HepG2 (cell line): ENCODE results near the gene CALR. TPM values are rescaled to one million over a fixed set of nuclear protein-coding genes. Genes with fewer than 3 reads are reported as not detected.

Experiments
- ATF3 ChIP-seq: sonication (generic); formaldehyde crosslinking; IDR thresholded peaks from 2 replicates; pipeline ENCODE4 v1.4.0; 2020; ENCODE audit warnings: missing genetic modification reagents
- BORCS8-MEF2B ChIP-seq: sonication (generic); formaldehyde crosslinking; IDR thresholded peaks from 2 replicates; pipeline ENCODE4 v1.8.0; 2022; ENCODE audit warnings: mild to moderate bottlenecking, missing genetic modification reagents
- CREB3 ChIP-seq: sonication (generic); formaldehyde crosslinking; IDR thresholded peaks from 2 replicates; pipeline ENCODE4 v1.5.0; 2020; ENCODE audit warnings: missing genetic modification reagents
- NFE2L2 ChIP-seq: fragments of 150-350 bp; IDR thresholded peaks from 2 replicates; pipeline ENCODE4 v1.6.1; 2014; ENCODE audit warnings: low read length
- PHF21A ChIP-seq: sonication (generic); formaldehyde crosslinking; IDR thresholded peaks from 2 replicates; pipeline ENCODE4 v1.5.0; 2020; ENCODE audit warnings: mild to moderate bottlenecking, missing genetic modification reagents
- SMAD1 ChIP-seq: sonication (generic); formaldehyde crosslinking; IDR thresholded peaks from 2 replicates; pipeline ENCODE4 v1.4.0; 2020; ENCODE audit warnings: missing genetic modification reagents, low read depth, mild to moderate bottlenecking, borderline replicate concordance
- TEF ChIP-seq: sonication (generic); formaldehyde crosslinking; IDR thresholded peaks from 2 replicates; pipeline ENCODE4 v1.5.0; 2020; ENCODE audit warnings: missing genetic modification reagents
- ZFP41 ChIP-seq: sonication (generic); formaldehyde crosslinking; IDR thresholded peaks from 2 replicates; pipeline ENCODE4 v1.4.0; 2020; ENCODE audit warnings: mild to moderate bottlenecking, missing genetic modification reagents, borderline replicate concordance
- ZFP62 ChIP-seq: sonication (generic); formaldehyde crosslinking; IDR thresholded peaks from 2 replicates; pipeline ENCODE4 v1.4.0; 2020; ENCODE audit warnings: missing genetic modification reagents
- ZMYM4 ChIP-seq: sonication (generic); formaldehyde crosslinking; IDR thresholded peaks from 2 replicates; pipeline ENCODE4 v1.8.1; 2023; ENCODE audit warnings: mild to moderate bottlenecking, missing genetic modification reagents
- ZNF142 ChIP-seq: sonication (generic); formaldehyde crosslinking; IDR thresholded peaks from 2 replicates; pipeline ENCODE4 v1.4.0; 2020; ENCODE audit warnings: missing genetic modification reagents
- ZNF552 ChIP-seq: sonication (generic); formaldehyde crosslinking; IDR thresholded peaks from 2 replicates; pipeline ENCODE4 v1.9.0; 2022; ENCODE audit warnings: missing genetic modification reagents, mild to moderate bottlenecking, borderline replicate concordance
- ZNF790 ChIP-seq: sonication (generic); formaldehyde crosslinking; IDR thresholded peaks from 2 replicates; pipeline ENCODE4 v1.8.0; 2022; ENCODE audit warnings: missing genetic modification reagents, mild to moderate bottlenecking, borderline replicate concordance
- polyA plus RNA-seq, 8 experiments: library from polyadenylated mRNA; depleted of rRNA in 3 of 8; stranded (reverse) in 7 of 8; unstranded in 1 of 8; fragments of >200 nt; fragmentation: Illumina TruSeq in 4 of 8; extraction: Trizol in 4 of 8; gene quantifications; 2 replicates each; pipeline versions ENCODE4 v1.2.1 to v1.2.3, GENCODE V29; 2011 to 2016; ENCODE audit warnings: low read depth in 4 of 8, missing spikeins in 1 of 8, mixed read lengths in 1 of 8; ENCODE audit not compliant: insufficient read depth in 1 of 8
- total RNA-seq, 5 experiments: library from RNA; depleted of rRNA; stranded (reverse); fragments of >200 nt; fragmentation: Illumina TruSeq; extraction: Trizol; gene quantifications; 2 replicates each; pipeline ENCODE4 v1.2.3, GENCODE V29; 2016; ENCODE audit warnings: low read depth in 1 of 5

The CALR gene
- total and polyA plus RNA-seq, 2 of the 13 experiments (the other 11 are each of a cell fraction or from before 2014, with no cell fraction given): 898 to 934 TPM

GRCh38 chr19:12890787-12891552, 47.4 kb upstream of the CALR start, which contains the start of gene GCDH (continued):
- TF ChIP-seq ZNF142 (no peak), BORCS8-MEF2B (CRISPR knock-in tag) (no peak; the same call in 1 of the 2 replicates), ZNF790 (CRISPR knock-in tag) (no peak), ZMYM4 (CRISPR knock-in tag) (peak; percentile 73), TEF (CRISPR knock-in tag) (no peak), CREB3 (CRISPR knock-in tag) (no peak), ATF3 (CRISPR knock-in tag) (0 out of 2 replicates have a peak, but pooled peaks have one; percentile 27), PHF21A (peak; percentile 74), ZNF552 (no peak), ZFP41 (CRISPR knock-in tag) (peak; percentile 75; the same call in 1 of the 2 replicates), NFE2L2 (no peak), ZFP62 (CRISPR knock-in tag) (no peak), SMAD1 (0 out of 2 replicates have a peak, but pooled peaks have one; percentile 46)
